HCT116 (cell line): ENCODE results near the gene RGL3. TPM values are rescaled to one million over a fixed set of nuclear protein-coding genes. Genes with fewer than 3 reads are reported as not detected.

Source experiments
- ATAC-seq: fragments of 200-7000 bp; cut with Tn5 transposase; 2 replicates; pipeline ENCODE4 v1.9.1; 2020; ENCODE audit warnings: mild to moderate bottlenecking, moderate library complexity
- BruUV-seq: library from RNA; stranded (reverse); fragments of 400-500 nt; replicated peaks from 2 replicates; lab custom pipeline; 2021; lab: Mats Ljungman, UMichigan
- CTCF ChIA-PET: fragments of 300-600 bp; sonication (Branson Sonifier 250); formaldehyde crosslinking; loops from one replicate; lab custom pipeline; 2021; ENCODE audit warnings: antibody characterized with exemption; lab: Charles Lee
- POLR2A ChIA-PET: fragments of 300-600, 350-600 bp; sonication (Branson Sonifier 250); formaldehyde crosslinking; loops from one replicate; lab custom pipeline; 2021; ENCODE audit warnings: antibody characterized with exemption; lab: Charles Lee
- RAD21 ChIA-PET, 2 experiments: fragments of 300-600 bp; sonication (Branson Sonifier 250); formaldehyde crosslinking; loops; one replicate each; lab custom pipeline; 2023; ENCODE audit warnings: low total read pairs in 2 of 2; ENCODE audit not compliant: uncharacterized antibody in 2 of 2, unreplicated experiment in 2 of 2, low non-redundant PET in 1 of 2; lab: Charles Lee
- DNase-seq: peaks from one replicate; pipeline ENCODE4 v3.0.0-alpha.2; 2010; ENCODE audit warnings: low read depth, low spot score
- H2AFZ ChIP-seq: fragments of 200-600 bp; shearing (Covaris generic), sonication (generic); 2 replicates; pipeline ENCODE4 v1.6.1; 2017; ENCODE audit warnings: low read depth, mixed run types, mixed read lengths, antibody characterized with exemption, low read length; ENCODE audit not compliant: poor library complexity, severe bottlenecking
- H3K27ac ChIP-seq: 2 replicates; pipeline ENCODE4 v1.5.1; 2012; ENCODE audit warnings: low read depth, low read length
- H3K27me3 ChIP-seq: fragments of 200-600 bp; sonication (generic); 2 replicates; pipeline ENCODE4 v1.6.1; 2016; ENCODE audit warnings: mixed run types, low read length, mixed read lengths; ENCODE audit not compliant: insufficient read depth
- H3K36me3 ChIP-seq, 2 experiments: fragments of 200-500 bp in 1 of 2; fragments of 200-600 bp in 1 of 2; sonication (Bioruptor generic) in 1 of 2; sonication (generic) in 1 of 2; 2 replicates each; pipeline versions ENCODE4 v1.5.1 to v1.6.1; 2014 to 2016; ENCODE audit warnings: low read length in 2 of 2, inconsistent platforms in 1 of 2, mixed read lengths in 1 of 2, mixed run types in 1 of 2; ENCODE audit not compliant: insufficient read depth in 2 of 2, control insufficient read depth in 1 of 2
- H3K4me1 ChIP-seq, 2 experiments: fragments of 200-600 bp in 1 of 2; sonication (generic) in 1 of 2; 2 replicates each; pipeline versions ENCODE4 v1.5.1 to v1.6.1; 2012 to 2017; ENCODE audit warnings: low read length in 2 of 2, inconsistent platforms in 1 of 2, mild to moderate bottlenecking in 1 of 2, mixed read lengths in 1 of 2, mixed run types in 1 of 2, moderate library complexity in 1 of 2; ENCODE audit not compliant: insufficient read depth in 2 of 2, control insufficient read depth in 1 of 2
- H3K4me2 ChIP-seq: fragments of 200-600 bp; sonication (generic); 2 replicates; pipeline ENCODE4 v1.6.1; 2017; ENCODE audit warnings: mixed run types, low read length, mixed read lengths
- H3K4me3 ChIP-seq, 2 experiments: fragments of 200-600 bp in 1 of 2; sonication (generic) in 1 of 2; replicated peaks in 1 of 2; 2 replicates each; pipeline ENCODE4 v1.5.1; 2011 to 2016; ENCODE audit warnings: low read length in 2 of 2, control low read depth in 1 of 2, low read depth in 1 of 2, mild to moderate bottlenecking in 1 of 2, mixed read lengths in 1 of 2, mixed run types in 1 of 2
- H3K79me2 ChIP-seq: fragments of 200-600 bp; sonication (generic); 2 replicates; pipeline ENCODE4 v1.6.1; 2017; ENCODE audit warnings: mild to moderate bottlenecking, mixed run types, low read length, moderate library complexity, mixed read lengths; ENCODE audit not compliant: insufficient read depth
- H3K9ac ChIP-seq: fragments of 200-600 bp; sonication (generic); 2 replicates; pipeline ENCODE4 v1.6.1; 2016; ENCODE audit warnings: low read length, mixed read lengths
- H3K9me2 ChIP-seq: fragments of 200-600 bp; sonication (generic), shearing (Covaris generic); 2 replicates; pipeline ENCODE4 v1.6.1; 2017; ENCODE audit warnings: mixed run types, mild to moderate bottlenecking, moderate library complexity; ENCODE audit not compliant: insufficient read depth
- H3K9me3 ChIP-seq, 2 experiments: fragments of 200-500 bp in 1 of 2; fragments of 200-600 bp in 1 of 2; sonication (Bioruptor generic) in 1 of 2; sonication (generic) in 1 of 2; 2 replicates each; pipeline ENCODE4 v1.6.1; 2014 to 2017; ENCODE audit warnings: low read length in 2 of 2, mixed read lengths in 2 of 2, inconsistent platforms in 1 of 2, low read depth in 1 of 2, mild to moderate bottlenecking in 1 of 2, mixed run types in 1 of 2, moderate library complexity in 1 of 2; ENCODE audit not compliant: control insufficient read depth in 1 of 2, insufficient read depth in 1 of 2
- H4K20me1 ChIP-seq: fragments of 200-600 bp; sonication (generic), shearing (Covaris generic); 2 replicates; pipeline ENCODE4 v1.6.1; 2017; ENCODE audit warnings: mixed run types, mild to moderate bottlenecking, moderate library complexity; ENCODE audit not compliant: insufficient read depth
- ATF3 ChIP-seq: IDR thresholded peaks from 2 replicates; pipeline ENCODE4 v1.6.1; 2012
- EGR1 ChIP-seq: IDR thresholded peaks from 2 replicates; pipeline ENCODE4 v1.6.1; 2012; ENCODE audit warnings: low read depth
- FOSL1 ChIP-seq: IDR thresholded peaks from 2 replicates; pipeline ENCODE4 v1.6.1; 2012; ENCODE audit warnings: low read depth
- MAX ChIP-seq: IDR thresholded peaks from 2 replicates; pipeline ENCODE4 v1.6.1; 2012
- POLR2A ChIP-seq: IDR thresholded peaks from 2 replicates; pipeline ENCODE4 v1.7.0; 2011; ENCODE audit warnings: borderline replicate concordance; ENCODE audit not compliant: insufficient read depth, insufficient read length; ENCODE audit errors: extremely low read depth
- POLR2AphosphoS5 ChIP-seq: IDR thresholded peaks from 2 replicates; pipeline ENCODE4 v1.6.1; 2011; ENCODE audit warnings: mild to moderate bottlenecking, low read depth, low read length, moderate library complexity
- REST ChIP-seq: IDR thresholded peaks from 2 replicates; pipeline ENCODE4 v1.6.1; 2012; ENCODE audit warnings: low read depth
- ZBTB33 ChIP-seq: IDR thresholded peaks from 2 replicates; pipeline ENCODE4 v1.6.1; 2011; ENCODE audit warnings: mild to moderate bottlenecking, low read length, moderate library complexity; ENCODE audit not compliant: insufficient replicate concordance; ENCODE audit errors: extremely low read depth
- ZNF274 ChIP-seq: fragments of 200-500 bp; sonication (Bioruptor generic); IDR thresholded peaks from 2 replicates; pipeline ENCODE4 v1.6.1; 2014; ENCODE audit warnings: mild to moderate bottlenecking, low read depth, low read length, inconsistent platforms
- intact Hi-C: fragments of 100-400 bp; cut with micrococcal nuclease; formaldehyde crosslinking; loops from 2 replicates; pipeline ENCODE4 v1.10.0; 2022
- total RNA-seq: library from RNA; stranded (reverse); gene quantifications from one replicate; pipeline ENCODE4 v1.2.1, GENCODE V29; 2021; ENCODE audit not compliant: unreplicated experiment

RGL3 gene
- total RNA-seq, 1 experiment from 2014 or later = 99.2 TPM

DNA sequence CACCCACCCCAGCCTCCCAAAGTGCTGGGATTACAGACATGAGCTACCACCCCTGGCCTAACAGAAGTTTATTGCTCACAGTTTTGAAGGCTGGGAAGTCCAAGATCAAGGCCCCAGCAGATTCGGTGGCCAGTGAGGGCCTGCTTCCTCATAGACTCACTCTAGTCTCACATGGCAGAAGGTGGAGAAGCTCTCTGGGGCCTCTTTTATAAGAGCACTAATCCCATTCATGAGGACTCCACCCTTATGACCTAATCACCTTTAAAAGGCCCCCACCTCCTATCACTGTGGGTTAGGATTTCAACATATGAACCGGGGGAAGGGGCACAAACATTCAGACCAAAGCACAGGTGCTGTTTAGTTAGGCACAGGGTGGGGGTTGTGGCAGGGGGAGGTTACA is 51.6 kb downstream of the RGL3 start (continued):
- no peak for TF ChIP-seq REST
- TF ChIP-seq, all 23 proteins: peak for 0

DNA sequence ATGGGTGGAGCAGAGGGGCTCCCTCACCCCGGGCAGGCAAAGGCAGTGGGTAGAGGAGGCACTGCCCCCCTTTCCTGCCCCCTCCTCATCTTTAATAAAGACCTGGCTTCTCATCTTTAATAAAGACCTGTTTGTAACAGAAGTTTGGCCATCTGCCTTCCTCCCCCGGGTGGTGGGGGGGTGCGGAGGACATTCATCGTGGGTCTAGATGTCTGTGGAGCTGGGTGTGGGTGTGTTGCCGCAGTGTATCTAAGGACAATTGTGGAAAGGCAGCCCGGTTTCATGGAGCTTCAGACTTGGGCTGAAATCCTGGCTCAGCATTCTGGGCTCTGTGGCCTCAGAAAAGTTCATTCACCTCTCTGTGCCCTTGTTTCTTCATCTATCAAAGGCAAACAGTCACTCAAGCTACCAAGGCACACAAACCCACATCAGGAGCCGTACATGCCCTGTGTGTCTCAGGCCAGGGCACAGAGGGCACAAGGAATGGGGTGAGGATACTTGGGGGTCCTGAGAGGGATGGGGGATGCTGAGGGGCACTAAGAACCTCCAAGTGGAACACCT is 53.5 kb downstream of the RGL3 start:
- Histone ChIP-seq H3K4me2 (no peak overlapping the region), H3K9me2 (no peaks in the 10 kb centered on the region), H3K79me2 (no peaks in the 10 kb centered on the region), H3K4me3 (no peak overlapping the region), H3K4me1 (peaks cover 5 to 9% of the 10 kb centered on the region in 2 experiments), H3K36me3 (no peaks in the 10 kb centered on the region; a peak in 1 of 4 replicates), H3K9me3 (no peaks in the 10 kb centered on the region), H2AFZ (no peak overlapping the region)
- no TSS peak for BruUV-seq
- intact Hi-C loops = no loop called here
- DNase-seq (no peak), ATAC-seq (no peak)
- CTCF ChIA-PET = no interaction called here
- POLR2A ChIA-PET = interaction anchor here (1.2 kb wide), 1 partner anchor 9 kb away, joined by 4 read pairs; no protein-coding TSS in a partner anchor
- RAD21 ChIA-PET = no interaction called here
- TF ChIP-seq ATF3 (no peak), POLR2A (no peak), ZBTB33 (no peak), ZNF274 (no peak), REST (no peak), FOSL1 (no peak), MAX (no peak), POLR2AphosphoS5 (no peak), EGR1 (no peak)
- TF ChIP-seq, all 23 proteins: peak for 0
- Histone ChIP-seq H3K9ac (no peak overlapping the region), H3K27ac (no peak overlapping the region), H4K20me1 (no peaks in the 10 kb centered on the region), H3K27me3 (no peaks in the 10 kb centered on the region)
